ENCODE data around the gene SOS2. TPM values are rescaled to one million over a fixed set of nuclear protein-coding genes. Genes with fewer than 3 reads are reported as not detected.
A peak's percentile ranks its signal among the peaks of the same experiment; 100 is the strongest.

The SOS2 gene
- total and polyA plus RNA-seq, 11 donors = 8.8 to 47.3 (median 31.3) TPM

GRCh38 chr14:50122291-50122690 lies 109.1 kb downstream of the SOS2 start:
- intact Hi-C loops (cut with DNase I) = no loop called here
- ATAC-seq = no peak
- peaks cover 0 to 88% (median 57%) of the 10 kb centered on the region in 9 donors for H3K36me3 ChIP-seq
- no peak for DNase-seq
- WGBS, 4 donors = 85 to 97% (median 95%) methylated on average over 6 of the region's 6 CpGs
- no peaks in the 10 kb centered on the region for H3K27me3 ChIP-seq
- no peak overlapping the region for H3K4me3 ChIP-seq
- no peak for TF ChIP-seq CTCF (IDR thresholded peaks at IDR 0.05)
- H3K27ac ChIP-seq = no peak overlapping the region
- H3K9me3 ChIP-seq = no peaks in the 10 kb centered on the region
- peaks cover 0 to under 1% (median 0%) of the 10 kb centered on the region in 12 donors for H3K4me1 ChIP-seq

DNA sequence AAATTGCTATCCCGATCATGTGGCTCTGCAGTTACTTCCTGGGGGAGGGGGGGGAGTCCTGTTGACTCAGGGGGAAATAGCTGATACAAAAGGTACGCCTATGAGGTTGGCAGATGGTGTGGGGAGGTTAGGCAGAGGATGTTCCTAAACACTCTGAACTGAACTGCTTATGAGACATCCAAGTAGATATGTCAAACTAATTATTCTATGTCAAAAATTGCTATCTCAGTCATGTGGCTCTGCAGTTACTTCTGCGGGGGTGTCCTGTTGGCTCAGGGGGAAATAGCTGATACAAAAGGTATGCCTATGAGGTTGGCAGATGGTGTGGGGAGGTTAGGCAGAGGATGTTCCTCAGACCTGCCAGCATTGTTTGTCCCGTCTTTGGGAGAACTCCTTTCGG lies 109.9 kb downstream of the SOS2 start:
- H3K4me3 ChIP-seq = no peak overlapping the region
- intact Hi-C loops (cut with DNase I) = no loop called here
- H3K9me3 ChIP-seq = no peaks in the 10 kb centered on the region
- 74 to 82% (median 79%) methylated on average over 5 of the region's 5 CpGs for WGBS, 4 donors
- ATAC-seq (no peak), DNase-seq (no peak)
- peaks cover 0 to 7% (median 5%) of the 10 kb centered on the region in 12 donors for H3K4me1 ChIP-seq
- no peaks in the 10 kb centered on the region for H3K27me3 ChIP-seq
- H3K36me3 ChIP-seq = peaks cover 0 to 80% (median 50%) of the 10 kb centered on the region in 9 donors
- TF ChIP-seq CTCF (IDR thresholded peaks at IDR 0.05) (no peak), POLR2A (IDR thresholded peaks at IDR 0.05) (no peak)
- H3K27ac ChIP-seq = no peak overlapping the region

DNA sequence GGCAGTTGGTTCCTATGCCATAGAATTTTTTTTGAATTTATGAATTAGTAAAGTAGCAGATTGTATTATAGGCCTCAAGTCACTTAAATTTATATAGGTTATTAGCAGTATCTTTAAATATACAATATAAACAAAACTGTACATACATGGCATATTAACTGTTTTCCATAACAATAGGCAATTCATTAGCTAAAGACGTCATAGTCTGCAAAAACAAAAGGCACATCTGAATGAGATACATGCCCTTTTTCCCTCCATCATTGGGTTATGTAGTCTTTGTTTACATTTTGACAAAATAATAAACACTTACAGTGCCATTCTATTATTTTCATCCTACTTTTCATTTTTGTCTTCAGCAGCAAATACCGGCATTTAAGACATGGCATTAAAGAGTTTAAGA lies 113.9 kb downstream of the SOS2 start:
- H3K9me3 ChIP-seq = no peaks in the 10 kb centered on the region
- H3K27ac ChIP-seq = peak overlapping the region in 8 of 12 donors; percentile 71 to 90 (median 84)
- intact Hi-C loops (cut with DNase I) = loop anchor here in 2 of 10 donors (2.0 to 5.0 kb wide), 4 partner anchors 115 to 483 kb away; partner anchors contain the start of genes SOS2 (in 2 of the 2), DNAAF2 (in 1 of the 2) and MAP4K5 (in 1 of the 2)

DNA sequence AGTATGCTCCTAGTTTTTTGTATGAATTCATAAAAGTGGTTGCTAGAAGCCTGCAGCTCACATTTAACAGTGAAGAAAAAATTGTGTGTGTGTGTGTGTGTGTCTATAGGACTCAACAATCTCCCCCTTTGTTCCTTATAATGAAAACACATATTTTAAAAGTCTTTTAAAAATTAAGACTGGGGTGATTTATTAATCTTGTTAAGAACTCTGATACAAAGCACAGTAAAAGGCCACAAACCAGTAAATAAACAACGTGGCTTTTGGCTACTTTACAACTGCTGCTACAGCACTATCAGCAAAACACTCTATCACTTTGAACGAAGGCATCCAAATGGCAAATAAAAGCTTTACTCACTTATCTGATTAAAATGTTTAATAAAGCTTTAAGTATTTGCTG lies 114.4 kb downstream of the SOS2 start:
- WGBS, 4 donors = 14 to 23% (median 20%) methylated on average over 2 of the region's 2 CpGs
- TF ChIP-seq CTCF (IDR thresholded peaks at IDR 0.05) (no peak), POLR2A (IDR thresholded peaks at IDR 0.05) (no peak)
- Histone ChIP-seq H3K36me3 (peaks cover 0 to 69% (median 45%) of the 10 kb centered on the region in 9 donors), H3K27me3 (no peaks in the 10 kb centered on the region), H3K4me1 (peaks cover 0 to 22% (median 14%) of the 10 kb centered on the region in 12 donors), H3K27ac (peak overlapping the region; percentile 66 to 90 (median 82)), H3K9me3 (no peaks in the 10 kb centered on the region), H3K4me3 (peak overlapping the region in 11 of 12 donors; percentile 68 to 87 (median 72))
- intact Hi-C loops (cut with DNase I) = loop anchor here in 2 of 10 donors (2.0 to 5.0 kb wide), 4 partner anchors 115 to 482 kb away; partner anchors contain the start of genes SOS2 (in 2 of the 2), DNAAF2 (in 1 of the 2) and MAP4K5 (in 1 of the 2)
- ATAC-seq (no peak), DNase-seq (no peak)

More for the DNA sequence above, 113.9 kb downstream of the SOS2 start:
- TF ChIP-seq POLR2A (IDR thresholded peaks at IDR 0.05) = no peak
- no peak for TF ChIP-seq CTCF (IDR thresholded peaks at IDR 0.05)
- no peak for ATAC-seq
- DNase-seq = no peak
- H3K4me3 ChIP-seq = no peak overlapping the region
- H3K36me3 ChIP-seq = peaks cover 0 to 69% (median 44%) of the 10 kb centered on the region in 9 donors
- H3K27me3 ChIP-seq = no peaks in the 10 kb centered on the region
- peaks cover 0 to 22% (median 14%) of the 10 kb centered on the region in 12 donors for H3K4me1 ChIP-seq
- WGBS, 4 donors = 89 to 91% (median 91%) methylated on average over 2 of the region's 2 CpGs

Measured in heart left ventricle (tissue), 16 donors.